Sigmoid colon (tissue), 7 donors: ENCODE data around the gene ARFGAP1. TPM values are rescaled to one million over a fixed set of nuclear protein-coding genes. Genes with fewer than 3 reads are reported as not detected.

Experiments used
- DNase-seq: peaks from one replicate; pipeline ENCODE4 v3.0.0-alpha.2; 2019
- H3K27ac ChIP-seq, 4 donors: fragments of 200-600 bp; sonication (generic); one replicate each; pipeline ENCODE4 v1.5.1; 2016 to 2019; ENCODE audit warnings: mild to moderate bottlenecking in 1 of 4
- H3K27me3 ChIP-seq, 3 donors: fragments of 200-600 bp; sonication (generic); one replicate each; pipeline ENCODE4 v1.5.1; 2019; ENCODE audit warnings: mild to moderate bottlenecking in 1 of 3
- H3K36me3 ChIP-seq, 4 donors: fragments of 200-600 bp; sonication (generic); one replicate each; pipeline ENCODE4 v1.5.1; 2016 to 2019
- H3K4me1 ChIP-seq, 4 donors: fragments of 200-600 bp; sonication (generic); one replicate each; pipeline ENCODE4 v1.5.1; 2017 to 2019
- H3K4me3 ChIP-seq, 4 donors: fragments of 200-600 bp; sonication (generic); one replicate each; pipeline ENCODE4 v1.5.1; 2017 to 2019; ENCODE audit warnings: mild to moderate bottlenecking in 2 of 4, moderate library complexity in 1 of 4
- H3K9me3 ChIP-seq, 4 donors: fragments of 200-600 bp in 3 of 4; sonication (generic) in 3 of 4; one replicate each; pipeline versions ENCODE4 v1.5.1 to v1.6.1; 2013 to 2019
- EP300 ChIP-seq, 4 donors: sonication (generic); formaldehyde crosslinking; IDR thresholded peaks; one replicate each; pipeline ENCODE4 v1.6.1; 2017; ENCODE audit warnings: antibody characterized with exemption in 4 of 4
- POLR2A ChIP-seq, 2 donors: fragments of 450-650 bp; IDR thresholded peaks; one replicate each; pipeline ENCODE4 v1.6.1; 2016; ENCODE audit warnings: antibody characterized with exemption in 2 of 2, mild to moderate bottlenecking in 2 of 2, moderate library complexity in 2 of 2
- POLR2AphosphoS5 ChIP-seq, 4 donors: sonication (generic); formaldehyde crosslinking; IDR thresholded peaks; one replicate each; pipeline ENCODE4 v1.6.1; 2017; ENCODE audit warnings: antibody characterized with exemption in 4 of 4
- WGBS, 2 donors: extraction: QIAGEN DNeasy Blood & Tissue Kit; methylation state at CpG; one replicate each; pipeline ENCODE4 v1.1.7; 2013; 5-methylcytosine and 5-hydroxymethylcytosine counted together
- intact Hi-C: fragments of 100-400 bp; cut with DNase I; formaldehyde crosslinking; loops from one replicate; pipeline ENCODE4 v1.15.1; 2023
- polyA plus RNA-seq, 3 donors: library from polyadenylated mRNA; stranded (reverse); fragments of 200-250 nt; gene quantifications; one replicate each; pipeline ENCODE4 v1.2.3, GENCODE V29; 2013
- total RNA-seq, 4 donors: library from RNA; depleted of rRNA; stranded (reverse); fragments of >200 nt; gene quantifications; one replicate each; pipeline ENCODE4 v1.1.0, GENCODE V29; 2016
- TF ChIP-seq, protein P1 (sequence below), 4 experiments: fragments of 450-650 bp in 3 of 4; fragments of 200-600 bp in 1 of 4; IDR thresholded peaks; one replicate each; pipeline ENCODE4 v1.5.1; 2016 to 2019; ENCODE audit warnings: antibody characterized with exemption in 4 of 4, mild to moderate bottlenecking in 3 of 4, moderate library complexity in 2 of 4
- donor health status: healthy with polysubstance abuse.
- donor health status: Bipolar disorder and iron deficiency.
- donor health status: healthy.

The ARFGAP1 gene
- total RNA-seq = 10 to 100 TPM; 20.3 to 53.7 (median 34.4) TPM
- polyA plus RNA-seq = 100 to 1,000 TPM in 1 of 3 donors, 10 to 100 TPM in 2; 19.8 to 109 (median 24.3) TPM

DNA sequence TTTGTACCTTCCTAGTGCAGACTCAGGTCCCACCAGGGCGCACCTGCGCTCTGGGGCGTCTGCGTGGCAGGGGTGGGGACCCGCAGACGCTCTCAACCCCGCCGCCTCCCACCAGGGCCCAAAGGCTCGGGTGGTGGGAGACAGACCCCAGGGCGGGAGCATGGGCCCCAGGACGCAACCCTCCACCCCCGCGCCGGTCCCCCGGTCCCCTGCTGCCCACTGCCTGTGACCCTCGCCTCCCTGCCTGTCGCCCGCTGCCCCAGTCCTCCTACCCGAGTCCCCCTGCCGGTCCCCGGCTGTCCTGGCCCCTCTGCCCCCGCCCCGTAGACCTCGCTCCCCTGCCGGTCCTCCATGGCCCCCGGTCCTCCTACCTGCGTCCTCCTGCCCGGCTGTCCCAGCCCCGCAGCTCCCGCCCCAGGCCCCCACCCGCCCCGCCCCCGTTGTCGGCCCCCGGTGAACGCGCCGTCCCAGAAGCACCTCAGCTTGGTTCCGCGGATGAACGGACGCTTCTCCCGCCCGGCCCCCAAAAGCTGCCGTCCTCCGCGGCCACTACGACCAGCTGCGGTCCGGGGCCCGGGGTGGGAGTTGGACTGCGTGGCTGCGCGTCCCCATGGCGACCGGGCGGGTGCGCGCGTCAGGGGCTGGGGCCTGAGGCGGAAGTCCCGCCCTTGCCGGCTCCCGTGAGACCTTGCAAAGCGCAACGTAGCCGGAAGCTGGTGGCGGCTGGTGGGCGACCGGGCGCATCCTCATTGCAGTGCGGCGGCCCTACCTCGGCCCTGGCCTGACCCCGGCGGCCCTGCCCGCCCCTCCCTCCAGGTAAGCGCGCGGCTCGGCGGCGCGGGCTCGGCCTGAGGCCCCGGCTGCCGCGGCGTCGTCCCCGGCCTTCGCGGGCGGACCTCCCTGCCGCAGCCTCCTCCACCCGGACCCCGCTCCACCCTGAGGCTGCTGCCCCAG lies at the start of gene ARFGAP1:
TSS of gene ARFGAP1 (plus strand) at position 709 of the 954 bp plus-strand sequence. CDS start 2,768 bp downstream, outside the sequence.
- Histone ChIP-seq H3K4me1 (peaks cover 0 to 30% (median 25%) of the 10 kb centered on the region in 4 donors), H3K4me3 (peak within 1 kb of the TSS; percentile 86 to 95 (median 90)), H3K27me3 (peaks cover 0 to 12% (median 9%) of the 10 kb centered on the region in 3 donors), H3K27ac (peak within 1 kb of the TSS; percentile 73 to 85 (median 77)), H3K36me3 (peaks cover 0 to 19% (median 12%) of the 10 kb centered on the region in 4 donors), H3K9me3 (no peaks in the 10 kb centered on the region)
- WGBS, 2 donors = 1% methylated on average over 97 of the region's 97 CpGs
- TF ChIP-seq, protein P1, sequence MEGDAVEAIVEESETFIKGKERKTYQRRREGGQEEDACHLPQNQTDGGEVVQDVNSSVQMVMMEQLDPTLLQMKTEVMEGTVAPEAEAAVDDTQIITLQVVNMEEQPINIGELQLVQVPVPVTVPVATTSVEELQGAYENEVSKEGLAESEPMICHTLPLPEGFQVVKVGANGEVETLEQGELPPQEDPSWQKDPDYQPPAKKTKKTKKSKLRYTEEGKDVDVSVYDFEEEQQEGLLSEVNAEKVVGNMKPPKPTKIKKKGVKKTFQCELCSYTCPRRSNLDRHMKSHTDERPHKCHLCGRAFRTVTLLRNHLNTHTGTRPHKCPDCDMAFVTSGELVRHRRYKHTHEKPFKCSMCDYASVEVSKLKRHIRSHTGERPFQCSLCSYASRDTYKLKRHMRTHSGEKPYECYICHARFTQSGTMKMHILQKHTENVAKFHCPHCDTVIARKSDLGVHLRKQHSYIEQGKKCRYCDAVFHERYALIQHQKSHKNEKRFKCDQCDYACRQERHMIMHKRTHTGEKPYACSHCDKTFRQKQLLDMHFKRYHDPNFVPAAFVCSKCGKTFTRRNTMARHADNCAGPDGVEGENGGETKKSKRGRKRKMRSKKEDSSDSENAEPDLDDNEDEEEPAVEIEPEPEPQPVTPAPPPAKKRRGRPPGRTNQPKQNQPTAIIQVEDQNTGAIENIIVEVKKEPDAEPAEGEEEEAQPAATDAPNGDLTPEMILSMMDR (IDR thresholded peaks at IDR 0.05) = no peak
- peak; percentile 27 to 37 for TF ChIP-seq POLR2A (IDR thresholded peaks at IDR 0.05)
- TF ChIP-seq POLR2AphosphoS5 (IDR thresholded peaks at IDR 0.05) = peak; percentile 78 to 92 (median 87)
- DNase-seq = peak; percentile 94
- intact Hi-C loops = loop anchor here (2.0 kb wide), 1 partner anchor 56 kb away; the partner anchor contains the start of gene YTHDF1

DNA sequence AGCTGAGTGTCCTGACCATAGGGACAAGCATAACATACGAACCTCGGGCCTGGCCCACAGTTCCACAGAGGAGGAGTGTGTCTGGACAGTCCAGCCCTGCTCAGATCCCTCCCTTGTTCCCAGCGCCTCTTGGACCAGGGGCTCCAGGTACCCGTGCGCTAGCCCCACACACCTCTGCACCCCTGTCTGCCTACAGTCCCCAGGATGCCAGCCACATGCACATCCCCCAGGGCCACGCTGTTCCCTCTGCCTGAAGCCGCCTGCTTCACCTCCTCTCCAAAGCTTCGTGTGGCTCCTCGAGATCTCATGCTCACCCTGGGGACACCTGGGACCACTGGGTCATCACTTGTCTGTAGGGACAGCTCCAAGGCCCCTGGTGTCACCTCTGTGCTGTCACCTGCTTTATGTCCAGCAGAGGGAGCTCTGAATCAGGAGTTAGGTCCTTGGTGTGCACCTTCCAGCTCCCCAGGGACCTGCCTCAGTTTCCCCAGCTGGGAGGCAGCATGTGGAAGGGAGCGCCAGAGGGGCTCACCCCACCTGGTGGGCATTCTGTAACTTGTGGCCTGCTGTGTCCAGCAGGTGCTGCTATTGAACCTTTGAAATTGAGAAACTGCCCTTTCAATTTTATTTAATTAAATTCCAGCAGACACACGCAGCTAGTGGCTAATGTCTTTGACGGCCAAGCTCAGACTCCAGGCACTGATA lies 49.3 kb upstream of the ARFGAP1 start:
- H3K4me1 ChIP-seq = peaks cover 0 to 14% (median 11%) of the 10 kb centered on the region in 4 donors
- no peak for DNase-seq
- 48 to 57% methylated on average over 12 of the region's 12 CpGs for whole genome bisulfite sequencing, 2 donors
- intact Hi-C loops = no loop called here
- no peaks in the 10 kb centered on the region for H3K9me3 ChIP-seq
- no peak for TF ChIP-seq EP300 (IDR thresholded peaks at IDR 0.05)
- TF ChIP-seq, protein P1 (IDR thresholded peaks at IDR 0.05) = peak; percentile 16 to 59 (median 42)
- no peaks in the 10 kb centered on the region for H3K36me3 ChIP-seq
- H3K27me3 ChIP-seq = no peaks in the 10 kb centered on the region
- no peak overlapping the region for H3K4me3 ChIP-seq
- H3K27ac ChIP-seq = no peak overlapping the region

DNA sequence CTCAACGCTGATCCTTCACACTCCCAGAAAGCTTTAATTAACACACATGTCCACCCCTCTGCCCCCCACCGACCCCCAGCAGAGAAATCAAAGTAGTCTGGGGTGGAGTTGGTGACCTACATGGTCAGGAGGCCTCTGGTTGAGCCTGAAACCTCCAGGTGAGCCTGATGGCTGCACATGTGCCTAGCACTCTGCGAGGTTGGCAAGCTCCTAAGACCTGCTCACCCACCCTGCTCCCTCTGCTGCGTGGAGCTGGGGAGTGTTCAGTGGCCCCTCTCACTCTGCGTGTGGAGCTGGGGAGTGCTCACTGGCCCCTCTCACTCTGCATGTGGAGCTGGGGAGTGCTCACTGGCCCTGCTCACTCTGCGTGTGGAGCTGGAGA lies 48.8 kb upstream of the ARFGAP1 start:
- no peaks in the 10 kb centered on the region for H3K36me3 ChIP-seq
- TF ChIP-seq, protein P1 (IDR thresholded peaks at IDR 0.05) = no peak
- no peak for TF ChIP-seq POLR2AphosphoS5 (IDR thresholded peaks at IDR 0.05)
- TF ChIP-seq EP300 (IDR thresholded peaks at IDR 0.05) = no peak
- TF ChIP-seq POLR2A (IDR thresholded peaks at IDR 0.05) = no peak
- peaks cover 0 to 14% (median 11%) of the 10 kb centered on the region in 4 donors for H3K4me1 ChIP-seq
- 74 to 81% methylated on average over 6 of the region's 6 CpGs for WGBS, 2 donors
- H3K9me3 ChIP-seq = no peaks in the 10 kb centered on the region
- H3K4me3 ChIP-seq = no peak overlapping the region
- DNase-seq = no peak
- peaks cover 0 to 4% (median 1%) of the 10 kb centered on the region in 3 donors for H3K27me3 ChIP-seq
- no peak overlapping the region for H3K27ac ChIP-seq
- intact Hi-C loops = no loop called here

DNA sequence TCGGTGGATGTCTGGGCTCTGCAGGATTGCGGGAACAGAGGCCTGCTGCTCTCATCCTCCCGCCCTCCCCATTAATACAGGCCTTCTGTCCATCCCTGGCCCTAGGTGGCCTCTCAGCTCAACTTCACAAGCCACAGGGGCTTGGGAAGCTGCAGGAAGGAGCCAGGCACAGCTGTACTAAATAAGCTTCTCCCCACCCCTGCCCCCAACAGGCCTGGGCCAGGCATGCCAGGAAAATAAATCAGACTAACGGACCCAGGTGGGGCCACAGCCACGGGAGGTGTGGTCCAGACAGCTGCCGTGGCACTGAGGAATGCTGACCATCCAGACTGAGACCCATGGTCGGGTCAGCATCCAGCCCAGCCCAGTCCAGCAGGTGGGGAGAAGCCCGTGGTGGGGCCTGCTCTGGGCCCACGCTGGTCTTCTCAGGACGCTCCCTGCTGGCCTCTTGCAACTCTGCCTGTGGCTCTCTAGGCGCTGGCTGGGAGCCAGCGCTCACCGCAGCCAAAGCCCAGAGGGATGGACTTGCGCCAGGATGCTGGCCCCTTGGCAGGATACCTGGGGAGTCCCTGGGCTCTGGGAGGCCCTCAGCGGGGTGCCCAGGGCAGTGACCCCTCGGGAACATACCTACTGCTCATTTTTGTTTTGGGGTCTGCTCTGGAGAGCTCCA lies 48.1 kb upstream of the ARFGAP1 start:
- peaks cover 0 to 14% (median 11%) of the 10 kb centered on the region in 4 donors for H3K4me1 ChIP-seq
- no peaks in the 10 kb centered on the region for H3K36me3 ChIP-seq
- no peak overlapping the region for H3K4me3 ChIP-seq
- 22 to 45% methylated on average over 16 of the region's 16 CpGs for WGBS, 2 donors
- no peaks in the 10 kb centered on the region for H3K9me3 ChIP-seq
- TF ChIP-seq, protein P1 (IDR thresholded peaks at IDR 0.05) = peak in 1 of 4 experiments; percentile 22
- TF ChIP-seq POLR2A (IDR thresholded peaks at IDR 0.05) (no peak), EP300 (IDR thresholded peaks at IDR 0.05) (no peak)
- peaks cover 0 to 11% (median 8%) of the 10 kb centered on the region in 3 donors for H3K27me3 ChIP-seq
- peak overlapping the region in 2 of 4 donors; percentile 17 to 22 for H3K27ac ChIP-seq
- intact Hi-C loops = no loop called here
- peak; percentile 78 for DNase-seq
